Measurements from ENCODE around the gene MARK2.

Gene MARK2

DNA sequence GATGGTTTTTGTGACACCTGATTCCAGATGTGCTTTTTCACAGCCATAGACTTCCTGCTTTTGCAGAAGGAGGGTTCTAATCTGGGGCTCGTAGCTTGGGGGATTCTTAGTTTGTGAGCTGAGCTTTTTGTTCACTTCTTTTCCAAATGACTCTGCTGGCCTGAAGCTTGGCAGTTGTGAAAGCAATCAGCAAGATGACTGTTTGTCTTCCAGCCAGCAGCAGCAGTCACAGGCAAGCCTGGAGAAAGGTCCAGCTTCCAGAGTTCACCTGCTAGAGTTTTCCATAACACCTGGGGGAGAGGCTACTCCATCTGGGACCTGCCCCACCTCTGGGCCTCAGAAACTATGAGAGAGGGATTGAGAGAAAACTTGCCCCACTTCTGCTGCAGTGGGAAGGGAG, 4.1 kb downstream of the MARK2 start:
- TF ChIP-seq, protein P1, sequence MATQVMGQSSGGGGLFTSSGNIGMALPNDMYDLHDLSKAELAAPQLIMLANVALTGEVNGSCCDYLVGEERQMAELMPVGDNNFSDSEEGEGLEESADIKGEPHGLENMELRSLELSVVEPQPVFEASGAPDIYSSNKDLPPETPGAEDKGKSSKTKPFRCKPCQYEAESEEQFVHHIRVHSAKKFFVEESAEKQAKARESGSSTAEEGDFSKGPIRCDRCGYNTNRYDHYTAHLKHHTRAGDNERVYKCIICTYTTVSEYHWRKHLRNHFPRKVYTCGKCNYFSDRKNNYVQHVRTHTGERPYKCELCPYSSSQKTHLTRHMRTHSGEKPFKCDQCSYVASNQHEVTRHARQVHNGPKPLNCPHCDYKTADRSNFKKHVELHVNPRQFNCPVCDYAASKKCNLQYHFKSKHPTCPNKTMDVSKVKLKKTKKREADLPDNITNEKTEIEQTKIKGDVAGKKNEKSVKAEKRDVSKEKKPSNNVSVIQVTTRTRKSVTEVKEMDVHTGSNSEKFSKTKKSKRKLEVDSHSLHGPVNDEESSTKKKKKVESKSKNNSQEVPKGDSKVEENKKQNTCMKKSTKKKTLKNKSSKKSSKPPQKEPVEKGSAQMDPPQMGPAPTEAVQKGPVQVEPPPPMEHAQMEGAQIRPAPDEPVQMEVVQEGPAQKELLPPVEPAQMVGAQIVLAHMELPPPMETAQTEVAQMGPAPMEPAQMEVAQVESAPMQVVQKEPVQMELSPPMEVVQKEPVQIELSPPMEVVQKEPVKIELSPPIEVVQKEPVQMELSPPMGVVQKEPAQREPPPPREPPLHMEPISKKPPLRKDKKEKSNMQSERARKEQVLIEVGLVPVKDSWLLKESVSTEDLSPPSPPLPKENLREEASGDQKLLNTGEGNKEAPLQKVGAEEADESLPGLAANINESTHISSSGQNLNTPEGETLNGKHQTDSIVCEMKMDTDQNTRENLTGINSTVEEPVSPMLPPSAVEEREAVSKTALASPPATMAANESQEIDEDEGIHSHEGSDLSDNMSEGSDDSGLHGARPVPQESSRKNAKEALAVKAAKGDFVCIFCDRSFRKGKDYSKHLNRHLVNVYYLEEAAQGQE (IDR thresholded peaks at IDR 0.05; ENCODE audit: insufficient read depth in 1 of 2, low read depth in 2 of 2, low read length in 2 of 2): no peak
- TF ChIP-seq FOXP2 (optimal IDR thresholded peaks at IDR 0.05; ENCODE audit: borderline replicate concordance, extremely low read depth, extremely low read length, insufficient read depth) (no peak), SIN3A (IDR thresholded peaks at IDR 0.05; ENCODE audit: borderline replicate concordance, insufficient read depth, low read length) (no peak), POLR2AphosphoS5 (IDR thresholded peaks at IDR 0.05; ENCODE audit: low read depth, low read length) (no peak), TAF1 (IDR thresholded peaks at IDR 0.05; ENCODE audit: borderline replicate concordance, insufficient read depth, low read length) (no peak)

DNA sequence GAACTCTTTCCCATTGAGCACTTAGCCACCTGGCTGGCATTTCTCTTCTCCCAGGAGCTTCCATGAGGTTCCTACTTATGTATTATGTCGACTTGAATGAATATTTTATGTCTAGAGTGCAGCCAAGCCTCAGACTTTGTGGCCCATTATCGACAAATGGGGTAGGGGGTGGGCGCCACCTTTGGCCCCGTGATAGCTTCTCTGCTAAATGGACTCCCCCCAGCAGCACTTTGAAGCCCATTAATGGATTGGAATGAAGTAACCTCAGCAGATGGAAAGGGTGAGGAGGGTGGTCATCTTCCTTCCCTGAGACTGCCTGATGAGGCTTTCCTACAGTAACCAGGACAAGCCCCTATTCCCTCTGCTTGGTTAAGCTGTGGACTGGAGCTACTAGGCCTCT, 5.9 kb downstream of the MARK2 start:
- TF ChIP-seq POLR2AphosphoS5 (IDR thresholded peaks at IDR 0.05; ENCODE audit: low read depth, low read length) (no peak), TAF1 (IDR thresholded peaks at IDR 0.05; ENCODE audit: borderline replicate concordance, insufficient read depth, low read length) (no peak), SIN3A (IDR thresholded peaks at IDR 0.05; ENCODE audit: borderline replicate concordance, insufficient read depth, low read length) (no peak), FOXP2 (optimal IDR thresholded peaks at IDR 0.05; ENCODE audit: borderline replicate concordance, extremely low read depth, extremely low read length, insufficient read depth) (no peak)
- TF ChIP-seq, protein P1 (IDR thresholded peaks at IDR 0.05; ENCODE audit: insufficient read depth in 1 of 2, low read depth in 2 of 2, low read length in 2 of 2): no peak

DNA sequence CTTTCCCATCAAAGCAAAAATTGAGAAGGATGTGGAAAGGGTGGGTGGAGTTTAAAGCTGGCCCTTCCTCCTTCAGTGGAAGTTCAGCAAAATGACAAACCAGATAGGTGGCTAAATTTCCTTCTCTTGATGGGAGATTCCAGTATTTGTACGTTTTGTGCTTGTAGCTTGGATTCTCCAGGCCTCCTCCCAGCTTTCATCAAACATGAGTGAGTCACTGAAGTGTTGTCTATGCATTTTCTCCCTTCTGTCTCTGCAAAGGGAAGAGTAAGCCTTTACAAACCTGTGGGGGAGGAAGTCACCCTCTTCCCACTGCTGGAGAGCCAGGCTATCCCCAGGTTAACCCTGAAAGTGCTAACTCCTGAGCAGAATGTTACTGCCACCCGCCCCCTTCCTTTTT, 6.4 kb downstream of the MARK2 start:
- TF ChIP-seq, protein P1 (IDR thresholded peaks at IDR 0.05; ENCODE audit: insufficient read depth in 1 of 2, low read depth in 2 of 2, low read length in 2 of 2): no peak
- no peak for TF ChIP-seq POLR2AphosphoS5 (IDR thresholded peaks at IDR 0.05; ENCODE audit: low read depth, low read length)
- no peak for TF ChIP-seq TAF1 (IDR thresholded peaks at IDR 0.05; ENCODE audit: borderline replicate concordance, insufficient read depth, low read length)
- TF ChIP-seq SIN3A (IDR thresholded peaks at IDR 0.05; ENCODE audit: borderline replicate concordance, insufficient read depth, low read length): no peak

DNA sequence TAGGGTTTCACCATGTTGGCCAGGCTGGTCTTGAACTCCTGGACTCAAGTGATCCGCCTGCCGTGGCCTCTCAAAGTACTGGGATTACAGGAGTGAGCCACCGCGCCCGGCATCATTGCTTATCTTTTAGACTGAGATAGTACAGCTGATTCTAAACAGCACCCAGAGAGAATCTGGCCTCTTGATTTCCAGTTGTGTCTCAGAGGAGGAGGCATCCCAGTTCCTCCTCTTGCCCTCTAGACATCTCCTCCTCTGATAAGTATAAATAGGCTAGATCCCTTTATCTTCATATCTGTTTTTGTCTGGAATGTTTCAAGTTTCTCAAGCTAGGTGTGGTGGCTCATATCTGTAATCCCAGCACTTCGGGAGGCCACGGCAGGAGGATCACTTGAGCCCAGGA, 7.0 kb downstream of the MARK2 start:
- TF ChIP-seq, protein P1 (IDR thresholded peaks at IDR 0.05; ENCODE audit: insufficient read depth in 1 of 2, low read depth in 2 of 2, low read length in 2 of 2): no peak
- no peak for TF ChIP-seq TAF1 (IDR thresholded peaks at IDR 0.05; ENCODE audit: borderline replicate concordance, insufficient read depth, low read length)
- TF ChIP-seq FOXP2 (optimal IDR thresholded peaks at IDR 0.05; ENCODE audit: borderline replicate concordance, extremely low read depth, extremely low read length, insufficient read depth): no peak
- TF ChIP-seq SIN3A (IDR thresholded peaks at IDR 0.05; ENCODE audit: borderline replicate concordance, insufficient read depth, low read length): no peak
- TF ChIP-seq POLR2AphosphoS5 (IDR thresholded peaks at IDR 0.05; ENCODE audit: low read depth, low read length): no peak

DNA sequence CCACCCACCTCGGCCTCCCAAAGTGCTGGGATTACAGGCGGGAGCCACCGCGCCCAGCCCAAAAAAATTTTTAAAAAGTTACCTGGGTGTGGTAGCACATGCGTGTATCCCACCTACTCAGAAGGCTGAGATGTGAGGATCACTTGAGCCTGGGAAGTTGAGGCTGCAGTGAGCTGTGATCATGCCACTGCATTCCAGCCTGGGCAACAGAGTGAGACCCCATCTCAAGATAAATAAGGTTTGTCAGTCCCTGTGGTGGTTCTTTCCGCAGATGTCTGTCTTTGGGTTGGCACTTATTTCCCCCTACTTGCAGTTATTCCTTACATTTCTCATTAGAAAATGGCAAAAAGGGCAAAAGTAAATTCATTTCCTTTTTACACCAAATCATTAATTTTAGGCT, 8.0 kb downstream of the MARK2 start:
- TF ChIP-seq FOXP2 (optimal IDR thresholded peaks at IDR 0.05; ENCODE audit: borderline replicate concordance, extremely low read depth, extremely low read length, insufficient read depth) (no peak), SIN3A (IDR thresholded peaks at IDR 0.05; ENCODE audit: borderline replicate concordance, insufficient read depth, low read length) (no peak), TAF1 (IDR thresholded peaks at IDR 0.05; ENCODE audit: borderline replicate concordance, insufficient read depth, low read length) (no peak), POLR2AphosphoS5 (IDR thresholded peaks at IDR 0.05; ENCODE audit: low read depth, low read length) (no peak)
- TF ChIP-seq, protein P1 (IDR thresholded peaks at IDR 0.05; ENCODE audit: insufficient read depth in 1 of 2, low read depth in 2 of 2, low read length in 2 of 2): no peak
